HEK293 (cell line): ENCODE results near the gene PFAS.

ENCODE experiments used
- BCL11A ChIP-seq: fragments of 450-650 bp; formaldehyde crosslinking; IDR thresholded peaks from 2 replicates; pipeline ENCODE4 v1.5.1; 2016; ENCODE audit warnings: low read depth, missing biosample characterization, missing genetic modification characterization
- HIC1 ChIP-seq: fragments of 450-650 bp; formaldehyde crosslinking; IDR thresholded peaks from 2 replicates; pipeline ENCODE4 v1.5.1; 2016; ENCODE audit warnings: missing biosample characterization, missing genetic modification characterization
- HOXA7 ChIP-seq: sonication (generic); formaldehyde crosslinking; IDR thresholded peaks from 2 replicates; pipeline ENCODE4 v1.8.1; 2022; ENCODE audit warnings: missing genetic modification reagents, borderline replicate concordance
- MEIS1 ChIP-seq: sonication (generic); formaldehyde crosslinking; IDR thresholded peaks from 2 replicates; pipeline ENCODE4 v1.8.1; 2022; ENCODE audit warnings: missing genetic modification reagents, mild to moderate bottlenecking, borderline replicate concordance
- MZF1 ChIP-seq: fragments of 450-650 bp; formaldehyde crosslinking; IDR thresholded peaks from 2 replicates; pipeline ENCODE4 v1.5.1; 2017; ENCODE audit warnings: missing biosample characterization, missing genetic modification characterization, borderline replicate concordance
- RBAK ChIP-seq: fragments of 450-650 bp; formaldehyde crosslinking; IDR thresholded peaks from 2 replicates; pipeline ENCODE4 v1.5.1; 2016; ENCODE audit warnings: missing biosample characterization, missing genetic modification characterization
- SETDB1 ChIP-seq: IDR thresholded peaks from one replicate; pipeline ENCODE4 v1.6.1; 2017; ENCODE audit warnings: mild to moderate bottlenecking, low read length, moderate library complexity, mixed read lengths; ENCODE audit not compliant: insufficient read length
- WT1 ChIP-seq: fragments of 450-650 bp; formaldehyde crosslinking; IDR thresholded peaks from 2 replicates; pipeline ENCODE4 v1.5.1; 2016; ENCODE audit warnings: missing biosample characterization, missing genetic modification characterization
- ZBTB44 ChIP-seq: fragments of 450-650 bp; IDR thresholded peaks from 2 replicates; pipeline ENCODE4 v1.5.1; 2018; ENCODE audit warnings: missing biosample characterization, mild to moderate bottlenecking, missing genetic modification characterization
- ZEB2 ChIP-seq: fragments of 450-650 bp; formaldehyde crosslinking; IDR thresholded peaks from 2 replicates; pipeline ENCODE4 v1.5.1; 2016; ENCODE audit warnings: missing biosample characterization, missing genetic modification characterization
- ZFP3 ChIP-seq: fragments of 450-650 bp; formaldehyde crosslinking; IDR thresholded peaks from 2 replicates; pipeline ENCODE4 v1.5.1; 2016; ENCODE audit warnings: low read depth, missing biosample characterization, missing genetic modification characterization
- ZNF146 ChIP-seq: fragments of 450-650 bp; formaldehyde crosslinking; IDR thresholded peaks from 2 replicates; pipeline ENCODE4 v1.5.1; 2016; ENCODE audit warnings: missing biosample characterization, missing genetic modification characterization
- ZNF18 ChIP-seq: fragments of 450-650 bp; formaldehyde crosslinking; IDR thresholded peaks from 2 replicates; pipeline ENCODE4 v1.5.1; 2016; ENCODE audit warnings: missing biosample characterization, missing genetic modification characterization
- ZNF184 ChIP-seq: fragments of 450-650 bp; IDR thresholded peaks from 2 replicates; pipeline ENCODE4 v1.5.1; 2018; ENCODE audit warnings: missing biosample characterization, mild to moderate bottlenecking, missing genetic modification characterization
- ZNF2 ChIP-seq: fragments of 450-650 bp; formaldehyde crosslinking; IDR thresholded peaks from 2 replicates; pipeline ENCODE4 v1.5.1; 2016; ENCODE audit warnings: missing biosample characterization, missing genetic modification characterization
- ZNF23 ChIP-seq: fragments of 450-650 bp; formaldehyde crosslinking; IDR thresholded peaks from 2 replicates; pipeline ENCODE4 v1.5.1; 2016; ENCODE audit warnings: missing biosample characterization, missing genetic modification characterization, borderline replicate concordance
- ZNF302 ChIP-seq: fragments of 450-650 bp; formaldehyde crosslinking; IDR thresholded peaks from 2 replicates; pipeline ENCODE4 v1.5.1; 2016; ENCODE audit warnings: missing biosample characterization, missing genetic modification characterization, low read depth
- ZNF324 ChIP-seq: fragments of 450-650 bp; formaldehyde crosslinking; IDR thresholded peaks from 2 replicates; pipeline ENCODE4 v1.5.1; 2016; ENCODE audit warnings: missing biosample characterization, missing genetic modification characterization
- ZNF514 ChIP-seq: fragments of 450-650 bp; formaldehyde crosslinking; IDR thresholded peaks from 2 replicates; pipeline ENCODE4 v1.5.1; 2016; ENCODE audit warnings: missing biosample characterization, missing genetic modification characterization
- ZNF549 ChIP-seq: fragments of 450-650 bp; IDR thresholded peaks from 2 replicates; pipeline ENCODE4 v1.5.1; 2018; ENCODE audit warnings: missing biosample characterization, missing genetic modification characterization, mild to moderate bottlenecking, inconsistent platforms, moderate library complexity
- ZNF623 ChIP-seq: fragments of 450-650 bp; formaldehyde crosslinking; IDR thresholded peaks from 2 replicates; pipeline ENCODE4 v1.5.1; 2016; ENCODE audit warnings: missing biosample characterization, missing genetic modification characterization
- ZNF626 ChIP-seq: fragments of 450-650 bp; sonication (Bioruptor Pico); formaldehyde crosslinking; IDR thresholded peaks from 2 replicates; pipeline ENCODE4 v1.5.1; 2018; ENCODE audit warnings: missing biosample characterization, missing genetic modification characterization, inconsistent platforms
- ZNF658 ChIP-seq: fragments of 450-650 bp; formaldehyde crosslinking; IDR thresholded peaks from 2 replicates; pipeline ENCODE4; 2016; ENCODE audit warnings: missing biosample characterization, missing genetic modification characterization
- ZNF768 ChIP-seq: fragments of 450-650 bp; formaldehyde crosslinking; IDR thresholded peaks from 2 replicates; pipeline ENCODE4 v1.5.1; 2018; ENCODE audit warnings: missing biosample characterization, mild to moderate bottlenecking, missing genetic modification characterization
- ZNF792 ChIP-seq: fragments of 450-650 bp; formaldehyde crosslinking; IDR thresholded peaks from 2 replicates; pipeline ENCODE4 v1.5.1; 2016; ENCODE audit warnings: missing biosample characterization, missing genetic modification characterization
- ZNF843 ChIP-seq: fragments of 450-650 bp; formaldehyde crosslinking; IDR thresholded peaks from 2 replicates; pipeline ENCODE4 v1.5.1; 2016; ENCODE audit warnings: missing biosample characterization, missing genetic modification characterization
- ZSCAN30 ChIP-seq: fragments of 450-650 bp; IDR thresholded peaks from 2 replicates; pipeline ENCODE4 v1.5.1; 2018; ENCODE audit warnings: missing biosample characterization, mild to moderate bottlenecking, missing genetic modification characterization, moderate library complexity
- TF ChIP-seq, protein P1 (sequence below): fragments of 450-650 bp; formaldehyde crosslinking; IDR thresholded peaks from 2 replicates; pipeline ENCODE4 v1.5.0; 2017; ENCODE audit warnings: missing biosample characterization, missing genetic modification characterization, borderline replicate concordance
- TF ChIP-seq, protein P2 (sequence below): fragments of 450-650 bp; formaldehyde crosslinking; IDR thresholded peaks from 2 replicates; pipeline ENCODE4 v1.5.1; 2016; ENCODE audit warnings: missing biosample characterization, missing genetic modification characterization

Gene PFAS

DNA sequence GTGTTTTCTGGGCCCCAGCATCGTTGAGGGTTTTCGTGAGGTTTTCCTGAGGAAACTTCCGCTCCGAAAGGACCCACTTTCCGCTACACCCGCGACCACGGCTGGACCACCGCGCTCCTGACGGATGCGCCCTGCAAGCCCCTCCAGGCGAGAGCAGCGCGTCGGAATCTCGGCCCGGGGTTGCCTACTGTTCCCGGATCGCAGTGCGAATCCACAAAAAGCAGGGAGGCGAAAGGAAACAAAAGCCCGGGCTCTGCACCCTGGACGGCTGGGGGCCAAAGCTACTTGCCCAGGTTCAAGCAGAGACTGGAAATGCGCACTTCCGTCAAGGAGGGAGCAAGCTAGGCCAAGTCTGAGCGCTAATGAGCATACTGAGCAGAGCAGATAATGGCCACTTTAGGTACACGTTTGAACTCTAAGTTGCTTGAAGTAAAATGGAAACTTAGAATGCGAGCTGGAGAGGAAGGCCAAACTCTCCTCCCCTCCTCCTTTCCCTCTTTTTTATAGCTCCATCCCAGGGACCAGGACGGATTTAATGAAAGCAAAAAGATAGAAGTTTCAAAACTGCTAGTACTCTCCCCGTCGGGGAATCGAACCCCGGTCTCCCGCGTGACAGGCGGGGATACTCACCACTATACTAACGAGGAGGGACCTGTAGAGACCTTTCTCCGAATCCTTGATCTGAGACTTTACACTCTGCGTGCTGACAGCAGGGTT is 27.3 kb upstream of the PFAS start (continued):
- TF ChIP-seq, protein P1, sequence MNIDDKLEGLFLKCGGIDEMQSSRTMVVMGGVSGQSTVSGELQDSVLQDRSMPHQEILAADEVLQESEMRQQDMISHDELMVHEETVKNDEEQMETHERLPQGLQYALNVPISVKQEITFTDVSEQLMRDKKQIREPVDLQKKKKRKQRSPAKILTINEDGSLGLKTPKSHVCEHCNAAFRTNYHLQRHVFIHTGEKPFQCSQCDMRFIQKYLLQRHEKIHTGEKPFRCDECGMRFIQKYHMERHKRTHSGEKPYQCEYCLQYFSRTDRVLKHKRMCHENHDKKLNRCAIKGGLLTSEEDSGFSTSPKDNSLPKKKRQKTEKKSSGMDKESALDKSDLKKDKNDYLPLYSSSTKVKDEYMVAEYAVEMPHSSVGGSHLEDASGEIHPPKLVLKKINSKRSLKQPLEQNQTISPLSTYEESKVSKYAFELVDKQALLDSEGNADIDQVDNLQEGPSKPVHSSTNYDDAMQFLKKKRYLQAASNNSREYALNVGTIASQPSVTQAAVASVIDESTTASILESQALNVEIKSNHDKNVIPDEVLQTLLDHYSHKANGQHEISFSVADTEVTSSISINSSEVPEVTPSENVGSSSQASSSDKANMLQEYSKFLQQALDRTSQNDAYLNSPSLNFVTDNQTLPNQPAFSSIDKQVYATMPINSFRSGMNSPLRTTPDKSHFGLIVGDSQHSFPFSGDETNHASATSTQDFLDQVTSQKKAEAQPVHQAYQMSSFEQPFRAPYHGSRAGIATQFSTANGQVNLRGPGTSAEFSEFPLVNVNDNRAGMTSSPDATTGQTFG (tag by site-specific recombination): 0 out of 2 replicates have a peak, but pooled peaks have one; percentile 21
- no peak for TF ChIP-seq ZNF23 (tag by site-specific recombination)
- no peak for TF ChIP-seq HIC1 (tag by site-specific recombination)
- TF ChIP-seq RBAK: no peak
- no peak for TF ChIP-seq BCL11A
- no peak for TF ChIP-seq HOXA7 (CRISPR knock-in tag)
- no peak for TF ChIP-seq SETDB1
- TF ChIP-seq MZF1: peak; percentile 47; the same call in 1 of the 2 replicates
- no peak for TF ChIP-seq ZNF549 (tag by site-specific recombination)
- 0 out of 2 replicates have a peak, but pooled peaks have one; percentile 17 for TF ChIP-seq ZNF623 (tag by site-specific recombination)
- TF ChIP-seq ZNF843: no peak; the same call in 1 of the 2 replicates
- peak; percentile 87 for TF ChIP-seq ZNF184 (tag by site-specific recombination)
- TF ChIP-seq ZNF302 (tag by site-specific recombination): no peak
- TF ChIP-seq, protein P2, sequence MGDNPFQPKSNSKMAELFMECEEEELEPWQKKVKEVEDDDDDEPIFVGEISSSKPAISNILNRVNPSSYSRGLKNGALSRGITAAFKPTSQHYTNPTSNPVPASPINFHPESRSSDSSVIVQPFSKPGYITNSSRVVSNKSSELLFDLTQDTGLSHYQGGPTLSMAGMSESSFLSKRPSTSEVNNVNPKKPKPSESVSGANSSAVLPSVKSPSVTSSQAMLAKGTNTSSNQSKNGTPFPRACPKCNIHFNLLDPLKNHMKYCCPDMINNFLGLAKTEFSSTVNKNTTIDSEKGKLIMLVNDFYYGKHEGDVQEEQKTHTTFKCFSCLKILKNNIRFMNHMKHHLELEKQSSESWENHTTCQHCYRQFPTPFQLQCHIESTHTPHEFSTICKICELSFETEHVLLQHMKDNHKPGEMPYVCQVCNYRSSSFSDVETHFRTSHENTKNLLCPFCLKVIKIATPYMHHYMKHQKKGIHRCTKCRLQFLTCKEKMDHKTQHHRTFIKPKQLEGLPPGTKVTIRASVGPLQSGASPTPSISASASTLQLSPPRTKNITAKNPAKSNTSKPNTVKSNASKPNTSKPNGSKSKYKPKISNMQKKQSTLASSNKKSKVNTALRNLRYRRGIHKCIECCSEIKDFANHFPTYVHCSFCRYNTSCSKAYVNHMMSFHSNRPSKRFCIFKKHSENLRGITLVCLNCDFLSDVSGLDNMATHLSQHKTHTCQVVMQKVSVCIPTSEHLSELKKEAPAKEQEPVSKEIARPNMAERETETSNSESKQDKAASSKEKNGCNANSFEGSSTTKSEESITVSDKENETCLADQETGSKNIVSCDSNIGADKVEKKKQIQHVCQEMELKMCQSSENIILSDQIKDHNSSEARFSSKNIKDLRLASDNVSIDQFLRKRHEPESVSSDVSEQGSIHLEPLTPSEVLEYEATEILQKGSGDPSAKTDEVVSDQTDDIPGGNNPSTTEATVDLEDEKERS (tag by site-specific recombination): 0 out of 2 replicates have a peak, but pooled peaks have one; percentile 61
- peak; percentile 95 for TF ChIP-seq ZSCAN30 (tag by site-specific recombination)
- no peak for TF ChIP-seq ZNF514
- TF ChIP-seq ZEB2 (tag by site-specific recombination): peak; percentile 2; the same call in 1 of the 2 replicates
- TF ChIP-seq ZNF768: no peak
- peak; percentile 85 for TF ChIP-seq ZBTB44 (tag by site-specific recombination)
- TF ChIP-seq ZNF324 (tag by site-specific recombination): peak; percentile 41; the same call in 1 of the 2 replicates
- TF ChIP-seq ZNF792 (tag by site-specific recombination): no peak
- peak; percentile 25; the same call in 1 of the 2 replicates for TF ChIP-seq ZNF626
- no peak for TF ChIP-seq MEIS1 (CRISPR knock-in tag)
- peak; percentile 25; the same call in 1 of the 2 replicates for TF ChIP-seq ZNF2 (tag by site-specific recombination)
- TF ChIP-seq ZNF18 (tag by site-specific recombination): no peak
- TF ChIP-seq ZFP3 (tag by site-specific recombination): no peak
- TF ChIP-seq WT1 (tag by site-specific recombination): no peak; the same call in 1 of the 2 replicates
- no peak; the same call in 1 of the 2 replicates for TF ChIP-seq ZNF146
- TF ChIP-seq ZNF658 (tag by site-specific recombination): no peak
